Muscle of leg (tissue), 16 donors: ENCODE results near the gene RPUSD1. TPM values are rescaled to one million over a fixed set of nuclear protein-coding genes. Genes with fewer than 3 reads are reported as not detected.
"Not testable (repeated sequence)": the region's sequence is repeated elsewhere in the genome, so short reads cannot be mapped to it uniquely, and the experiment has no call there.

Source experiments
- DNase-seq: peaks from one replicate; pipeline ENCODE4 v3.0.0; 2013
- H3K27ac ChIP-seq: one replicate; pipeline ENCODE4 v1.5.1; 2013; ENCODE audit warnings: mild to moderate bottlenecking, low read length, control low read depth
- H3K27me3 ChIP-seq: one replicate; pipeline ENCODE4 v1.6.1; 2013; ENCODE audit warnings: low read length; ENCODE audit not compliant: control insufficient read depth, insufficient read depth
- H3K36me3 ChIP-seq: one replicate; pipeline ENCODE4 v1.6.1; 2013; ENCODE audit warnings: low read length; ENCODE audit not compliant: control insufficient read depth, insufficient read depth
- H3K4me1 ChIP-seq: one replicate; pipeline ENCODE4 v1.6.1; 2013; ENCODE audit warnings: low read length; ENCODE audit not compliant: control insufficient read depth, insufficient read depth
- H3K4me3 ChIP-seq: one replicate; pipeline ENCODE4 v1.5.1; 2013; ENCODE audit warnings: low read length, control low read depth
- H3K9me3 ChIP-seq: replicated peaks from 2 replicates; pipeline ENCODE4 v1.6.1; 2013; ENCODE audit warnings: low read depth, low read length; ENCODE audit not compliant: control insufficient read depth
- WGBS: methylation state at CpG from one replicate; pipeline ENCODE4 v1.1.5; 2013; ENCODE audit warnings: missing lambda C conversion rate; ENCODE audit not compliant: insufficient coverage; 5-methylcytosine and 5-hydroxymethylcytosine counted together
- long read RNA-seq, 11 donors: transcript quantifications; one replicate each; lab custom pipeline, GENCODE V29; 2026
- polyA plus RNA-seq, 8 donors: library from polyadenylated mRNA; unstranded; fragments of 120-200 nt; gene quantifications; one replicate each; pipeline versions ENCODE4 v1.2.1 to v1.2.3, GENCODE V29; 2013; ENCODE audit warnings: inconsistent platforms in 1 of 8, low replicate concordance in 1 of 8; ENCODE audit not compliant: insufficient read length in 8 of 8, insufficient read depth in 1 of 8
- total RNA-seq: library from RNA; stranded (reverse); fragments of 120-200 nt; gene quantifications from one replicate; pipeline ENCODE4 v1.2.4, GENCODE V29; 2013

RPUSD1 gene
- total RNA-seq: 9.4 TPM
- polyA plus RNA-seq: 10 to 100 TPM; 10.0 to 13.9 (median 12.0) TPM
- long read RNA-seq, donor 1, partial matches to known transcripts: 0 of 2 reads
- long read RNA-seq, donor 1, other reads (novel, unspliced or antisense): 0 of 2 reads
- long read RNA-seq, donor 2: 0 reads
- long read RNA-seq, donor 3, partial matches to known transcripts: 0 of 4 reads
- long read RNA-seq, donor 3, other reads (novel, unspliced or antisense): 0 of 4 reads
- long read RNA-seq, donor 4, partial matches to known transcripts: 0 of 5 reads
- long read RNA-seq, donor 4, other reads (novel, unspliced or antisense): 0 of 5 reads
- long read RNA-seq, donor 5, partial matches to known transcripts: 0 of 7 reads
- long read RNA-seq, donor 5, other reads (novel, unspliced or antisense): 0 of 7 reads
- long read RNA-seq, donor 6, partial matches to known transcripts: 0 of 6 reads
- long read RNA-seq, donor 6, other reads (novel, unspliced or antisense): 0 of 6 reads
- long read RNA-seq, donor 7, partial matches to known transcripts: 0 of 6 reads
- long read RNA-seq, donor 7, other reads (novel, unspliced or antisense): 0 of 6 reads
- long read RNA-seq, donor 8, partial matches to known transcripts: 0 of 2 reads
- long read RNA-seq, donor 8, other reads (novel, unspliced or antisense): 0 of 2 reads
- long read RNA-seq, donor 9: 0 reads
- long read RNA-seq, donor 10, partial matches to known transcripts: 0 of 1 reads
- long read RNA-seq, donor 10, other reads (novel, unspliced or antisense): 0 of 1 reads
- long read RNA-seq, donor 11, partial matches to known transcripts: 0 of 1 reads
- long read RNA-seq, donor 11, other reads (novel, unspliced or antisense): 0 of 1 reads

GRCh38 chr16:787978-788398 lies at the start of gene RPUSD1:
Gene RPUSD1 (minus strand): TSS chr16:788381. CDS start chr16:787737, 644 bp downstream.
- Histone ChIP-seq H3K9me3 (no peaks in the 10 kb centered on the region), H3K36me3 (peaks cover 55% of the 10 kb centered on the region), H3K27ac (peak within 1 kb of the TSS; percentile 35), H3K4me3 (peak within 1 kb of the TSS; percentile 80), H3K27me3 (no peaks in the 10 kb centered on the region), H3K4me1 (peaks cover 30% of the 10 kb centered on the region)
- DNase-seq: no peak
- WGBS: under 1% methylated on average over 35 of the region's 45 CpGs

GRCh38 chr16:836822-837221 lies 48.6 kb upstream of the RPUSD1 start:
- WGBS: no CpG with 5 or more reads among the region's 3 CpGs
- DNase-seq, H3K27me3 ChIP-seq, H3K27ac ChIP-seq, H3K36me3 ChIP-seq, H3K4me3 ChIP-seq: not testable (repeated sequence)
- peaks cover 26% of the 10 kb centered on the region for H3K4me1 ChIP-seq
- peaks cover 23% of the 10 kb centered on the region for H3K9me3 ChIP-seq

GRCh38 chr16:836221-836620 lies 48.0 kb upstream of the RPUSD1 start:
- no peak overlapping the region for H3K27ac ChIP-seq
- 93% methylated on average over 2 of the region's 4 CpGs for WGBS
- peaks cover 22% of the 10 kb centered on the region for H3K4me1 ChIP-seq
- DNase-seq: no peak
- H3K27me3 ChIP-seq: peaks cover 10% of the 10 kb centered on the region
- H3K36me3 ChIP-seq: no peaks in the 10 kb centered on the region
- H3K9me3 ChIP-seq: peaks cover 23% of the 10 kb centered on the region
- H3K4me3 ChIP-seq: no peak overlapping the region

GRCh38 chr16:835373-835772 lies 47.2 kb upstream of the RPUSD1 start:
- Histone ChIP-seq H3K27me3 (peaks cover 10% of the 10 kb centered on the region), H3K4me3 (no peak overlapping the region), H3K36me3 (no peaks in the 10 kb centered on the region), H3K9me3 (peaks cover 23% of the 10 kb centered on the region), H3K27ac (no peak overlapping the region), H3K4me1 (peaks cover 15% of the 10 kb centered on the region)
- DNase-seq: no peak
- WGBS: 96% methylated on average over 7 of the region's 10 CpGs

GRCh38 chr16:833411-833810 lies 45.2 kb upstream of the RPUSD1 start:
- no peak for DNase-seq
- no peaks in the 10 kb centered on the region for H3K36me3 ChIP-seq
- H3K27me3 ChIP-seq: peaks cover 10% of the 10 kb centered on the region
- peaks cover 23% of the 10 kb centered on the region for H3K9me3 ChIP-seq
- H3K27ac ChIP-seq: no peak overlapping the region
- no peak overlapping the region for H3K4me3 ChIP-seq
- peaks cover 3% of the 10 kb centered on the region for H3K4me1 ChIP-seq
- 75% methylated on average over 12 of the region's 14 CpGs for WGBS

GRCh38 chr16:832652-833336 lies 44.6 kb upstream of the RPUSD1 start:
- DNase-seq: no peak
- H3K27me3 ChIP-seq: peaks cover 10% of the 10 kb centered on the region

GRCh38 chr16:831571-832413 lies 43.6 kb upstream of the RPUSD1 start:
- no peak overlapping the region for H3K27ac ChIP-seq
- DNase-seq: no peak
- 87% methylated on average over 17 of the region's 27 CpGs for WGBS
- H3K36me3 ChIP-seq: no peaks in the 10 kb centered on the region
- peaks cover 3% of the 10 kb centered on the region for H3K4me1 ChIP-seq
- H3K9me3 ChIP-seq: peaks cover 19% of the 10 kb centered on the region
- H3K27me3 ChIP-seq: peaks cover 10% of the 10 kb centered on the region
- H3K4me3 ChIP-seq: no peak overlapping the region

More at GRCh38 chr16:832652-833336, 44.6 kb upstream of the RPUSD1 start:
- Histone ChIP-seq H3K27ac (no peak overlapping the region), H3K9me3 (peaks cover 23% of the 10 kb centered on the region), H3K4me3 (no peak overlapping the region), H3K4me1 (peaks cover 3% of the 10 kb centered on the region), H3K36me3 (no peaks in the 10 kb centered on the region)
- WGBS: 28% methylated on average over 21 of the region's 35 CpGs

GRCh38 chr16:830871-831570 lies 42.8 kb upstream of the RPUSD1 start:
- peaks cover 10% of the 10 kb centered on the region for H3K27me3 ChIP-seq
- no peak overlapping the region for H3K27ac ChIP-seq
- H3K4me3 ChIP-seq: no peak overlapping the region
- 60% methylated on average over 20 of the region's 24 CpGs for WGBS
- peaks cover 3% of the 10 kb centered on the region for H3K4me1 ChIP-seq
- no peak for DNase-seq
- H3K9me3 ChIP-seq: peaks cover 12% of the 10 kb centered on the region
- H3K36me3 ChIP-seq: no peaks in the 10 kb centered on the region
